HG03558 (cell line): ENCODE data around the gene CAMK2D.

Experiments used
- ATAC-seq: cut with Tn5 transposase; IDR thresholded peaks from one replicate; pipeline ENCODE4 v1.9.1; 2021; ENCODE audit warnings: moderate number of reproducible peaks; ENCODE audit not compliant: unreplicated experiment; ENCODE audit errors: extremely low read depth

CAMK2D gene

GRCh38 chr4:113457121-113457520, 304.4 kb downstream of the CAMK2D start:
- no peak for ATAC-seq

- ATAC-seq, result no peak
Observed at GRCh38 chr4:113455061-113455460, 306.5 kb downstream of the CAMK2D start.

GRCh38 chr4:113452868-113453620, 308.5 kb downstream of the CAMK2D start:
- no peak for ATAC-seq

- no peak for ATAC-seq
Observed at GRCh38 chr4:113452152-113452551, 309.4 kb downstream of the CAMK2D start.

DNA sequence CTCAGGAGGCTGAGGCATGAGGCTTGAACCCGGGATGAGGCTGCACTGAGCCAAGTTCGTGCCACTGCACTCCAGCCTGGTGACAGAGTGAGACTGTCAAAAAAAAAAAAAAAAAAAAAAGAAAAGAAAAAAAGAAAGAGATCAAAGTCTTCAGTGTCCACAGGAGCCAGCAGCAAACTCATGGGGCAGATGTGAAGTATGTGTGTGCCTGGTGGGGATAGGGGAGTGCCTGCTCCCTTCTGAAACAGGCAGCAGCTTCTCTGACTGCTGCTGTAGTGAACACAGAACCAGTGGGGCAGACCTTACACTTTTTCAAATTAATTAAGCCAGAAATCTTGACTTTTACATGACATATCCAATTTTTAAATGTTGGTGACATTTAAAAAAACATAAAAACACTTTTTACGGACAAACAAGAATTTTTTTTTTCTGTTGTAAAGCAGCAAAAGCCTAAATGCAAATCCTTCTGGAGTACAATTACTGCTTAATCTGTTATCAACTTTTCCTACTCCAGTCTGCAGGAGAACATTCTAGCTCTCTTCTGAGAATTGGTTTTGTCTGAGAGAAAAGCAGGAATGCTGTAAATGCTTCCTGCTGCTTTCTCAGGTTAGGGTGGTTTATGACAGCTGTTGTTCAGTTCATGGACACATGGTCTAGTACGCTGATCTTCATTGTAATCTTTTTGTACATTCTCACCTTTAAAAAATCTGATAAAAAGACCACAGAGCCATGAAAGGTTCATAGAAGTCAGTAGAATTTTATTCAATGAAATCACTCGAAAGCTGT, 311.1 kb downstream of the CAMK2D start:
- ATAC-seq, result no peak

DNA sequence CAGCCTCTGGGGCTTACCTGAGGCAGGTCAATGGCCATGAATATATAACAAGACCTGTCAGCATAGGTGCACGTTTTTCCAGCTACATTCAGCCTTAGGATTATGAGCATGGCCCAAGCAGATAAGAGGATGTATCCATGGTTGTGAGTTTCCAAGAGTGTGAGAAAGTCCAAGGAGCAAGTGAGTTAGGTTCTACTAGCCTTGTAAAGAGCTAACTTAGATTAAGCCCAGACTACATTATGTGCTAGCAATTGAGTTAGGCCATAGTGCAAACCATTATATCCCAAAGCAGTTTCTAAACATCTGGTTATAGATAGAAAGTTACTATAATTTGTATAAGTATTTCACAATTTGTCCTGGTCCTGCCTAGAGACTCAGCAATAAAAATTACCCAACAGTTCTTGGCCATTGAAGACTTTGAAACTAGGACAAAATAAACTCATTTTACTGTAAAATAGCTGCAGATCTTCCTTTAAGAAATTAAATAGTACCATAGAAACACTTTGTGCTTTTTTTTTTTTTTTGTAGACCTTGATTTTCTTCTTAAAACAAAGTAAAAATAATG, 312.0 kb downstream of the CAMK2D start:
- ATAC-seq, result no peak

- ATAC-seq, result no peak
Observed at GRCh38 chr4:113447769-113448168, 313.8 kb downstream of the CAMK2D start.

GRCh38 chr4:113447061-113447460, 314.5 kb downstream of the CAMK2D start:
- ATAC-seq, result no peak

DNA sequence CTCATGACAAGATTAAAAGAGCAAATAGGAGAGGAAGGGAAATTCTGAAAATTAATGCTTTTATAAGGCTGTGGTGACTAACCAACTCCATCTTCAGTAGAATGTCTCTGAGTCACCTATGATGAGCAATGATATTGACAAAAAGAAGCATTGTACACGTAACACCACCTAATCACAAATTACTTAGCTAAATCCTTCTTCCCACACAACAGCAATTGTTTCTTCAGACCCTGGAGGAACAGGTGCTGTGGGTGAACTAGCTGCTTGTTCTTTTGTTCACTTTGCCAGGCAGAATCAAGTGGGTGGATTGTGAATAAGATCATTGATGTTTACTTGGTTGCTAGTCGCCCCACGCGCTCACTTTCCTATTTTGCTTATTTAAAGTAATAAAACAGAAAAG, 315.5 kb downstream of the CAMK2D start:
- ATAC-seq, result no peak

GRCh38 chr4:113445286-113445685, 316.3 kb downstream of the CAMK2D start:
- no peak for ATAC-seq

DNA sequence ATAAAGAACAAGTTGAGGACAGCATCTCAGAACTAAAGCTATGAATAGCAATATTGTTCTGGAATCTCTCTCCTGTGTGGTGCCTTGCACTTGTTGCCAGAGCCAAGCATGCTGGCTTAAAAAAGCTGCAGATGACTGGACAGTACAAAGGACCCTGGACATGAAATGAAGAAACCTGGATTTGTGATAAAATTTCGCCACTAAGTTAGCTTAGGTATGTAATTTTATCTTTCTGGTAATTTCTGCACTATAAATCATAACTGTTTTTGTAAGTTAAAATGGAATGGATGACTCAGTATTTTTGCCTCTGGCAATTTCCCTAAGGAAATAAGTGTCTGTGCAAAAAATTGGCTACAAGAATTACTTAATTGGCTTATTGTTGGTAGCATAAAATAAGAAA, 317.2 kb downstream of the CAMK2D start:
- no peak for ATAC-seq

GRCh38 chr4:113442826-113443225, 318.7 kb downstream of the CAMK2D start:
- ATAC-seq, result no peak

DNA sequence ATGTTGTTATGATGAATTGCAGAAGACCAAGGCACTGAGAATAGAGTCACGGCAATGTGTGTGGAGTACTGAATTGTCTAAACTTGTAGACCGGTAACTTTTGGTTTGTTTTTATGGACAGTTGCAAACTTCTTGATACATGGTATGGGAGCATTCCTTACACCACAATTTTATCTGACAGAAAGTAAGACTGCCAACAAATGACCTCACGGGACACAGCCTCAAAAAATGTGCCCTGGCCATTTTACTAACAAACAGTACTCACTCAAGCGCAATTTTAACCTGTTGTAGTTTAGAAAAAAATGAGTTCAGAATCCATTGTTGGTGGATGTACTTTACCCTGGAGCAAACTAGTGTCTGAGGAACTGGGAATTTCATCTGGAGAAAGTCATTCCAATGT, 321.2 kb downstream of the CAMK2D start:
- ATAC-seq, result no peak

DNA sequence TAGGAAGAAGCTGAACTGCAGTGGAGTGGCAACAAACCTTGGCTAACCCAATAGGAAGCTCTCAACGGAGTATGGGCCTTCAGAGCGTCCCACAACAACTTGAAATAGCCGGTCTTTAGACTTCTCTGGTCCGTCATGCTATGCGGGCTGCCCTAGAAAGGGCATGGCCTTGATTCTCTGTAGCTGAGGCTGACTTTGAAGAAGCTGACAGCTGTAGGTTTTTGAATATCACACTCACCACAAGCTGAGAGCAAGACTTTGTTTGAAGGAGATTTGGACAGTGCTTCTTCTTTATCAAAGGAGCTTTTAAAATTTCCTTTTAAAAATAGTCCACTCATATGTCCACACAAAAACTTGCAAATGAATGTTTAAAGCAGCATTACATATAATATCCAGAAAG, 322.9 kb downstream of the CAMK2D start:
- no peak for ATAC-seq

GRCh38 chr4:113437129-113437528, 324.4 kb downstream of the CAMK2D start:
- ATAC-seq, result no peak

DNA sequence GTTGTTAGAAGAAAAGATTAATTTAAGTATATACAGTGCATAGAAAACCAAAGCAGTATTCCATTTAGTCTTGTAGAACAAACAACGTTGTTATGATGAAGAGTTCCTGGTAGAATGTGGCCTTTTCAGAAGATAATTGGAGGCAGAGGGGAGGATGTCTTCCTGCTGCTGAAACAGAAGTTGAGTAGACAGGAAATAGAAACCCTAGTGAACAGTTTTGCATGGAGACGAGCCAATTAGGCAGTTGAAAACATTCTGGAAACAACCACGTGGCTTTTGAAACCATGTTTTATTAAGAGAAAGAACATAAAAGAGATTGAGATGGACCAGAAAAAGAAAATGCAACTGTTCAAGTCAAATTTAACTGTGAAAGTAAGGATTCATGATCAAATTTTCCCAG, 325.2 kb downstream of the CAMK2D start:
- no peak for ATAC-seq

- no peak for ATAC-seq
Observed at GRCh38 chr4:113435893-113436292, 325.6 kb downstream of the CAMK2D start.

DNA sequence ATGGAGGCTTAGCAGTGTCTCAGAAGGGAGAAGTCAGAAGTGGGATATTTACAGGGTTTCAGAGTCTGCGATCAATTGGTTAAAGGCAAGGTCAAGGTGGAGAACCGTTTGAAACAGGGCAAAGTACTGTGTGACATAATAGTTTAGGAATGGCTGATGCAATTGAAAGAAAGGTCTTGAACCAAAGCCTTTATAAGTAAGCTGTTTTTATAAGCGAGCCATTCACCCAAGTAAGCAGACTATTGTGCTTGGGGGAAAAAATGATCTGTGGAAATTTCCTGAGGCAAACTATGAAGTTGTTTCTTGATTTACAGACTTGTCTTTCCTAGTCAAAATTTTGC, 327.3 kb downstream of the CAMK2D start:
- ATAC-seq, result no peak

GRCh38 chr4:113433536-113434246, 327.8 kb downstream of the CAMK2D start:
- no peak for ATAC-seq

- ATAC-seq, result no peak
Observed at GRCh38 chr4:113433116-113433515, 328.4 kb downstream of the CAMK2D start.

GRCh38 chr4:113423631-113424030, 337.9 kb downstream of the CAMK2D start:
- no peak for ATAC-seq
